Loucy (cell line): Measurements from ENCODE around the gene LSM14B.
"Not testable (repeated sequence)": the region's sequence is repeated elsewhere in the genome, so short reads cannot be mapped to it uniquely, and the experiment has no call there.

Experiments used
- H2AFZ ChIP-seq: fragments of 200-600 bp; sonication (generic); 2 replicates; pipeline ENCODE4 v1.6.0; 2016; ENCODE audit warnings: antibody characterized with exemption, mild to moderate bottlenecking, low read length, moderate library complexity
- H3F3A ChIP-seq: fragments of 200-600 bp; 2 replicates; pipeline ENCODE4 v1.6.0; 2016; ENCODE audit warnings: antibody characterized with exemption, low read depth, mild to moderate bottlenecking
- H3K27me3 ChIP-seq: fragments of 200-600 bp; sonication (generic); 2 replicates; pipeline ENCODE4 v1.6.1; 2014; ENCODE audit warnings: low read length, mild to moderate bottlenecking; ENCODE audit not compliant: insufficient read depth, poor library complexity, severe bottlenecking
- H3K36me3 ChIP-seq: fragments of 200-600 bp; sonication (generic); 2 replicates; pipeline ENCODE4 v1.6.1; 2016; ENCODE audit warnings: low read length; ENCODE audit not compliant: insufficient read depth
- H3K4me1 ChIP-seq: fragments of 200-600 bp; sonication (generic); 2 replicates; pipeline ENCODE4 v1.5.1; 2014; ENCODE audit warnings: low read length, mild to moderate bottlenecking; ENCODE audit not compliant: insufficient read depth, poor library complexity, severe bottlenecking
- H3K4me2 ChIP-seq: fragments of 200-600 bp; sonication (generic); 2 replicates; pipeline ENCODE4 v1.6.0; 2014; ENCODE audit warnings: antibody characterized with exemption, low read length, low read depth, mild to moderate bottlenecking; ENCODE audit not compliant: poor library complexity, severe bottlenecking
- H3K4me3 ChIP-seq: fragments of 200-600 bp; sonication (generic); 2 replicates; pipeline ENCODE4 v1.5.1; 2014; ENCODE audit warnings: low read length, mild to moderate bottlenecking, mixed read lengths; ENCODE audit not compliant: poor library complexity, severe bottlenecking
- H3K79me2 ChIP-seq: fragments of 200-600 bp; sonication (generic); 2 replicates; pipeline ENCODE4 v1.6.1; 2014; ENCODE audit warnings: low read length; ENCODE audit not compliant: insufficient read depth
- H3K9ac ChIP-seq: fragments of 200-600 bp; sonication (generic); 2 replicates; pipeline ENCODE4 v1.6.0; 2014; ENCODE audit warnings: mild to moderate bottlenecking, low read depth, low read length, moderate library complexity; ENCODE audit not compliant: poor library complexity, severe bottlenecking
- H3K9me2 ChIP-seq: fragments of 200-600 bp; sonication (generic); replicated peaks from 2 replicates; pipeline ENCODE4 v1.6.1; 2016; ENCODE audit warnings: low read depth, low read length, mixed read lengths
- H3K9me3 ChIP-seq: fragments of 200-600 bp; sonication (generic); 2 replicates; pipeline ENCODE4 v1.6.1; 2014; ENCODE audit warnings: mild to moderate bottlenecking, antibody characterized with exemption, low read length, low read depth; ENCODE audit not compliant: insufficient read depth
- H4K20me1 ChIP-seq: fragments of 200-600 bp; sonication (generic); 2 replicates; pipeline ENCODE4 v1.6.0; 2014; ENCODE audit warnings: antibody characterized with exemption, low read length, mild to moderate bottlenecking; ENCODE audit not compliant: insufficient read depth, poor library complexity, severe bottlenecking
- CTCF ChIP-seq: fragments of 200-600 bp; sonication (generic); conservative IDR thresholded peaks from 2 replicates; pipeline ENCODE4 v1.5.1; 2014; ENCODE audit warnings: mild to moderate bottlenecking, antibody characterized with exemption, low read length
- EZH2phosphoT487 ChIP-seq: fragments of 200-600 bp; IDR thresholded peaks from 2 replicates; pipeline ENCODE4 v1.6.1; 2018; ENCODE audit warnings: antibody characterized with exemption, mild to moderate bottlenecking, moderate library complexity, borderline replicate concordance

LSM14B gene

GRCh38 chr20:62080249-62080990 lies 41.9 kb upstream of the LSM14B start:
- Histone ChIP-seq H3K4me3 (no peak overlapping the region), H3K9me2 (no peaks in the 10 kb centered on the region), H3K4me2 (no peak overlapping the region), H3K27me3 (no peaks in the 10 kb centered on the region), H2AFZ (no peak overlapping the region), H3K4me1 (no peaks in the 10 kb centered on the region), H3K9me3 (peaks cover 6% of the 10 kb centered on the region; the same call in 1 of the 2 replicates), H3K79me2 (no peaks in the 10 kb centered on the region), H3F3A (no peaks in the 10 kb centered on the region), H3K9ac (no peak overlapping the region), H4K20me1 (no peaks in the 10 kb centered on the region), H3K36me3 (no peaks in the 10 kb centered on the region)
- TF ChIP-seq EZH2phosphoT487 (no peak), CTCF (no peak)

- no peaks in the 10 kb centered on the region for H3K9me2 ChIP-seq
- no peak overlapping the region for H3K4me2 ChIP-seq
- TF ChIP-seq CTCF (no peak), EZH2phosphoT487 (no peak)
- H3K4me1 ChIP-seq: no peaks in the 10 kb centered on the region
- no peaks in the 10 kb centered on the region for H3F3A ChIP-seq
- H3K4me3 ChIP-seq: no peak overlapping the region
- H3K9ac ChIP-seq: no peak overlapping the region
- H3K36me3 ChIP-seq: no peaks in the 10 kb centered on the region
- H3K9me3 ChIP-seq: no peaks in the 10 kb centered on the region
- no peaks in the 10 kb centered on the region for H3K27me3 ChIP-seq
- H3K79me2 ChIP-seq: no peaks in the 10 kb centered on the region
- H2AFZ ChIP-seq: no peak overlapping the region
- no peaks in the 10 kb centered on the region for H4K20me1 ChIP-seq
Measured at GRCh38 chr20:62083312-62083711, 39.0 kb upstream of the LSM14B start.

GRCh38 chr20:62084224-62084623 lies 38.1 kb upstream of the LSM14B start:
- not testable (repeated sequence) for H3K36me3 ChIP-seq, H3K9me3 ChIP-seq, H3F3A ChIP-seq, H4K20me1 ChIP-seq, H2AFZ ChIP-seq, H3K9ac ChIP-seq, H3K79me2 ChIP-seq, H3K27me3 ChIP-seq, H3K4me2 ChIP-seq, H3K4me1 ChIP-seq, H3K4me3 ChIP-seq, H3K9me2 ChIP-seq

GRCh38 chr20:62085206-62085605 lies 37.1 kb upstream of the LSM14B start:
- Histone ChIP-seq H4K20me1 (no peaks in the 10 kb centered on the region), H3K79me2 (no peaks in the 10 kb centered on the region), H3K27me3 (no peaks in the 10 kb centered on the region), H3K4me3 (no peak overlapping the region), H3F3A (no peaks in the 10 kb centered on the region), H3K9me2 (no peaks in the 10 kb centered on the region), H3K4me2 (no peak overlapping the region), H2AFZ (no peak overlapping the region), H3K9me3 (no peaks in the 10 kb centered on the region), H3K36me3 (no peaks in the 10 kb centered on the region), H3K9ac (no peak overlapping the region), H3K4me1 (no peaks in the 10 kb centered on the region)
- TF ChIP-seq EZH2phosphoT487 (no peak), CTCF (no peak)
